EL (cell line): Measurements from ENCODE around the gene PLA2G12A.

Experiments
- DNase-seq: peaks from one replicate; pipeline ENCODE4 v3.0.0-alpha.2; 2016

The PLA2G12A gene

DNA sequence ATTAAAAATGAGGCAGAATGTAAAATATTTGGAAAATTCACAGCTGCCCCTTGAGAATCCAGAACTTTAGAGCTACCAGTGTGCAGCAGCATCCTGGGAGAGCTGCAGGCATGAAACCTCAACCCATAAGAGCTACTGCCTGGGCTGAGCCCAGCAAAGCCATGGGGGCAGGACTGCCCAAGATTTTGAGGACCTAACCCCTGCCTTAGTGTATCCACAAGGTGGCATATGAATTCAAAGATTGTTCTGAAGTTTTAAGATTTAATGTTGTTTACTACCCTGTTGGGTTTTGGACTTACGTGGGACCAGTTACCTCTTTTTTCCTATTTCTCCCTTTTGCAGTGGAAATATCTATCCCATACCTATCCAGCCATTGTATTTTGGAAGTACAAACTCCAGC is 53.0 kb downstream of the PLA2G12A start:
- no peak for DNase-seq

DNA sequence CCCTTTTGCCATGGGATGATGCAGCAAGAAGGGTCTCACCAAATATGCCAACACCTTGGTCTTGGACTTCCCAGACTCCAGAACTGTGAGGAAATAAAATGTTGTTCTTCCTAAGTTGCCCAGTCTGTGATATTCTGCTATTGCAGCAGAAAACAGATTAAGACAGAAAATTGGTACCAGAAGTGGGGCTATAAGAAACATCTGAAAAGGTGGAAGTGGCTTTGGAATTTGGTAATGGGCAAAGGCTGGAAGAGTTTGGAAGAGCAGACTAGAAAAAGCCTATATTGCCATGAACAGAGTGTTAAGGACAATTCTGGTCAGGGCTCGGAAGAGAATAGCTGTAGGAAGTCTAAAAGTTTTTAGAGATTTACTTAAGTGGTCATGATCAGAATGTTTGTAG is 54.0 kb downstream of the PLA2G12A start:
- no peak for DNase-seq

DNA sequence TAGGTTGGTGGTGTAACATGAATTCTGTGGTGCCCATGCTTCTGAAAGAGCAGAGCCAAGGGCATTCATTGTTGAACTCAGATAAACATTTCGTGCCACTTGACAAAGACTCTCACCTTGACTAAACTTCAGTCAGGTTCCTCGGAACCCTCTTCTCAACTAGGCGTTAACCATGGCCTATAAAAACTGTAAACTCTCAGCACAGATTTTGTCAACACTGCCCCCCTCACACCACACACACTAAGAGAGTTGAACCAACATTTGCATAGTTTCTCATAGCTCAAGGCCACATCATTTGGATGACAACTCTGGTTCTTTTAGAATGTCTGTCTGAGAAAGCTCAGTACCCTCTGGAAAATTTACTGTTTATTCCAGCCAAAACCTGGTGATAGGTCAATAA is 54.7 kb downstream of the PLA2G12A start:
- no peak for DNase-seq

DNA sequence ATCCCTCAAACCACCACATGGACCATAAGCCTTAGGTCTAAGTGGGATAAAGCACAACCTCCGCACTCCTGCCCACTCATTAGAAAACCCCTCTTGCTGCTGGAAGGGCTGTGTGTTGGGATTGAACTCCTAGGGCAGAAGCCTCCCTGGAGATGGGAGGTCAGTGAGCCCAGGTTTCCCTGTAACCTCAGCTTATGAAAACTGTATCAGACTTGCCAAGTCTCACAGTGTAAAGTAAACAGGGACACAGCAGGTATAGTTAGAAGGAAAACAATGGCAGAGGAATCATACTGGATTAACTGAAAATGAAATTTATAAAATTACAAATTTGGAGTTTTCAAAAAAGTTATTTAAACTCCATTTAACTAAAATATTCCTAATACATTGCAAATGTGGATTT is 56.6 kb downstream of the PLA2G12A start:
- DNase-seq: no peak

DNA sequence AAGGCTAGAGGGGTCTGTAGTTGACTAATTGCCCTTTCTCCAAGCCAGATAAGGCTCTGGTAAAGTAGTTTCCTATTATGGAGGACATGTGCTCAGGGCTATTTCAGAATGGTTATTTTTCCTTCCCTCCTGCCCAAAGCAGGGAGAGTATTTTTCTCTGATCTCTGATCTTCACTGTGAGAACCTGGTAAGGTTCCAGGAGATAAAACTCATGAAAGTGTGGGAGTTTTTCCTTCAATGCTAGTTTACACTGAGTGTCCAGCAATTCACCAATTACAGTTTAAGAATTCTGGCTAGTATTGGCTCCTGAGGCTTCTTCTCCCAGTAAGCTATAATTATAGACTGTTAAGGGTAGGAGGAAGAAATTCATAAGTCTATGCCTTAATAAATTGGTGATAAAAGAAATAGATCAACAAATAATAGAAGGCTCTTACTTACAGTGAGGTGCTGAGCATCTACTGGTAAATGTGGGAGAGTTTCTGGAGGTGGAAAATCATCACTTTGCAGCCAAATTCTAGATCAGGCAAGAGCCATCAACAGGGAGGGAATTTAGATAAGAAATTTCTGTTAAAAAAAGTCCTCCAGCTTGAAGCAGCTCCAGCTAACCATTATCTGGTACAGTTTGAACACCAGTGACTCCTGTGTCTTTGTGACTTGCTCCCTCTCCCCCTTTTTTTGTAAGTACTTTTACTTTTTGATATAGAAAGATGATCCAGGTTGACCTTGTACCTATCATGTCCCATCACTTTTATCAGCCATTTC is 57.5 kb downstream of the PLA2G12A start:
- DNase-seq: no peak

DNA sequence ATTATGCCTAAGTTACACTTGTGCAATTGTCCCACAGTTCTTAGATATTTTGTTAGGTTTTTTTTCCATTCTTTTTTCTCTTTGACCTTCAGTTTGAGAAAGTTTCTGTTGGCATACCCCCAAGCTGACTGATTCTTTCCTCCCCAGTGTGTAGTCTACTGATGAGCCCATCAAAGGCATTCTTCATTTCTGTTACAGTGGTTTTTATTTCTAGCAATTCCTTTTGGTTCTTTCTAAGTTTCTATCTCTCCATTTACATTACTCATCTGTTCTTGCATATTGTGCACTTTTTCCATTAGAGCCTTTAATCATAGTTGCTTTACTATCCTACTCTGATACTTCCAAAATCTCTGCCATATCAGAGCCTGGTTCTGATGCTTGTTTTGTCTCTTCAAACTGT is 58.5 kb downstream of the PLA2G12A start:
- no peak for DNase-seq

DNA sequence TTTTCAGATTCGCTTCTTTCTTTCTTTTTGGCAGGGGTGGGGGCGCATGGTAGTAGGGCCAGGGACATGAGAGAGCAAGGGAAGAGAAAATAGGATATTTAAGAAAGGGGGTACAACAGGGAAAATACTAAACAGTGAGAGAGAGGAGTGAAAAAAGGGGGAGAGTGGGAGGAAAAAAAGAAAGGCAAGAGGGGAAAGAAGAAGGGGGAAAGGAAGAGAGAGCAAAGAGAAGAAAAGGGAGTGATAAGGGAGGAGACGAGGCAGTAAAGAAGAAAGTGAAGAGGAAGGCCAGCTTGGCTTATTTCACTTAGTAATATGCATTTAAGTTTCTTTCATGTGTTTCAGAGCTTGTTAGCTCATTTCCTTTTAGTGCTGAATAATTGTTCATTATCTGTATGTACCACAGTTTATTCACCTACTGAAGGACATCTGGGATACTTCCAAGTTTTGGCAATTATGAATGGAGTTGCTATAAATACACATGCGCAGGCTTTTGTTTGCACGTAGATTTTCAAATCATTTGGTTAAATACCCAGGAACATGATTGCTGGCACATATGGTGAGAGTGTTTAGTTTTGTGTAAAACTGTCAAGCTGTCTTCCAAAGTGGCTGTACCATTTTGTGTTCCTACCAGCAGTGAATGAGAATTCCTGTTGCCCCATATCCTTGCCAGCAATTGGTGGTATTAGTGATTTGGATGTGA is 63.9 kb downstream of the PLA2G12A start:
- DNase-seq: no peak

DNA sequence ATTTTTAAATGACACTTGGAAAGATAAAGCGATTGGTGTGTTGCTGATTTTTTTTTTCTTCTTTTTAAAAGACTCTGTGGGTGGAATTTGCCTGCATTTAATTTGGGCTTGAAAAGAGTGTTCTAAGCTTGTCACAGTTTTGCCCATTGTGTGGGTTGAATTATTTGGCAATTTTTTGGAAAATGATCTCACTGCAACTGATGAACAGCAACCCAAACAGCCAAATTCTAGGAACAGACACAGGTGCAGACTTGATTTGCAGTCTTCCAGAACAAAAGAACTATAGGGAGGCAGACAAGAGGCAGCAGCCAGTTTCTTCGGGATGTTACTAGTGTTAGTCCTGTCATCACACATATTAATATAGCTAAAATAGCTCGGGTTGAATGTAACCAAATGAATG is 67.1 kb downstream of the PLA2G12A start:
- DNase-seq: no peak

DNA sequence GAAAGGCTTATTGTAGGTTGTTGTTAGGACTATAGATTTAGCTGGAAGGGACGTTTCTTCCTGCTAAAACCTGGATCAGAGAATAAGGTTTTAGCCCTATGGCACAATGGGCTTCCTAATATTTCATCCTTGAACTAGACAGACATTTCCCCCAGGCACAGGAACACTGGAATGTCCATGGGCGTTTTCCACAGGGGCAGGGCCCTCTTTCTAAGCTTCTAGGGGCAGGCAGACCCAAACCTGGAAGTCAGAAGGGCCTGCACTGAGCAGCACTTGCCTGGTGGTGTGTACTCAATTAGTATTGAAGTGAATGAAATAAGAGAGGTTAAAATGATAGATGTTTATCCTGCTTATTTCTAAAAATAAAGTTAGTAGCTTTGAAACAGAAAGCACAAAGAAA is 67.8 kb downstream of the PLA2G12A start:
- no peak for DNase-seq
